ENCODE results near the gene CLEC4M.
"Not testable (repeated sequence)": the region's sequence is repeated elsewhere in the genome, so short reads cannot be mapped to it uniquely, and the experiment has no call there.

DNA sequence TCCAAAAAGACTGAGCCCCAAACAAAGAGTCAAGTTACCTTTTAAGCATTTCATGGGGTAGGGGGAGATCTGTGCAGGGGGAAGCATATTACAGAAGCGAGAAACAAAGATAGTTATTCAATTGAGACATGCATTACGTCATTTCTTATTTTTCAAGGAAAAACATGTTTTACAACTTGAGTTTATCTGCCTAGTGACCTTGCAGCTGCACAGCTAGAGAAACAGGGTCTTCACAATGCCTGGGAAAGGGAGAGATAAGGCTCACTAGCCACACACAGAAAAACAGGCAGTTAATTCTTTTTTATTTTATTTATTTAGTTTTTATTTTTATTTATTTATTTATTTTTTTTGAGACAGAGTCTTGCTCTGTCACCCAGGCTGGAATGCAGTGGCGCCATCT lies 1.1 kb downstream of the CLEC4M start:
- TF ChIP-seq, protein P1, sequence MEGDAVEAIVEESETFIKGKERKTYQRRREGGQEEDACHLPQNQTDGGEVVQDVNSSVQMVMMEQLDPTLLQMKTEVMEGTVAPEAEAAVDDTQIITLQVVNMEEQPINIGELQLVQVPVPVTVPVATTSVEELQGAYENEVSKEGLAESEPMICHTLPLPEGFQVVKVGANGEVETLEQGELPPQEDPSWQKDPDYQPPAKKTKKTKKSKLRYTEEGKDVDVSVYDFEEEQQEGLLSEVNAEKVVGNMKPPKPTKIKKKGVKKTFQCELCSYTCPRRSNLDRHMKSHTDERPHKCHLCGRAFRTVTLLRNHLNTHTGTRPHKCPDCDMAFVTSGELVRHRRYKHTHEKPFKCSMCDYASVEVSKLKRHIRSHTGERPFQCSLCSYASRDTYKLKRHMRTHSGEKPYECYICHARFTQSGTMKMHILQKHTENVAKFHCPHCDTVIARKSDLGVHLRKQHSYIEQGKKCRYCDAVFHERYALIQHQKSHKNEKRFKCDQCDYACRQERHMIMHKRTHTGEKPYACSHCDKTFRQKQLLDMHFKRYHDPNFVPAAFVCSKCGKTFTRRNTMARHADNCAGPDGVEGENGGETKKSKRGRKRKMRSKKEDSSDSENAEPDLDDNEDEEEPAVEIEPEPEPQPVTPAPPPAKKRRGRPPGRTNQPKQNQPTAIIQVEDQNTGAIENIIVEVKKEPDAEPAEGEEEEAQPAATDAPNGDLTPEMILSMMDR (IDR thresholded peaks at IDR 0.05; ENCODE audit: low read length): not testable (repeated sequence)
- TF ChIP-seq EZH2 (IDR thresholded peaks at IDR 0.05; ENCODE audit: borderline replicate concordance, low read length): not testable (repeated sequence)
